ENCODE measurements around the gene ADK.

- TF ChIP-seq, protein P1, sequence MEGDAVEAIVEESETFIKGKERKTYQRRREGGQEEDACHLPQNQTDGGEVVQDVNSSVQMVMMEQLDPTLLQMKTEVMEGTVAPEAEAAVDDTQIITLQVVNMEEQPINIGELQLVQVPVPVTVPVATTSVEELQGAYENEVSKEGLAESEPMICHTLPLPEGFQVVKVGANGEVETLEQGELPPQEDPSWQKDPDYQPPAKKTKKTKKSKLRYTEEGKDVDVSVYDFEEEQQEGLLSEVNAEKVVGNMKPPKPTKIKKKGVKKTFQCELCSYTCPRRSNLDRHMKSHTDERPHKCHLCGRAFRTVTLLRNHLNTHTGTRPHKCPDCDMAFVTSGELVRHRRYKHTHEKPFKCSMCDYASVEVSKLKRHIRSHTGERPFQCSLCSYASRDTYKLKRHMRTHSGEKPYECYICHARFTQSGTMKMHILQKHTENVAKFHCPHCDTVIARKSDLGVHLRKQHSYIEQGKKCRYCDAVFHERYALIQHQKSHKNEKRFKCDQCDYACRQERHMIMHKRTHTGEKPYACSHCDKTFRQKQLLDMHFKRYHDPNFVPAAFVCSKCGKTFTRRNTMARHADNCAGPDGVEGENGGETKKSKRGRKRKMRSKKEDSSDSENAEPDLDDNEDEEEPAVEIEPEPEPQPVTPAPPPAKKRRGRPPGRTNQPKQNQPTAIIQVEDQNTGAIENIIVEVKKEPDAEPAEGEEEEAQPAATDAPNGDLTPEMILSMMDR (IDR thresholded peaks at IDR 0.05): no peak
- TF ChIP-seq POLR2A (IDR thresholded peaks at IDR 0.05) (no peak), POLR2AphosphoS5 (IDR thresholded peaks at IDR 0.05) (no peak)
Observed at GRCh38 chr10:74439213-74439612, 288.2 kb downstream of the ADK start.

All from breast epithelium (tissue), 3 donors.